ENCODE measurements around the gene FANCG. TPM values are rescaled to one million over a fixed set of nuclear protein-coding genes. Genes with fewer than 3 reads are reported as not detected.

FANCG gene
- total and polyA plus RNA-seq, 4 donors, result 7.2 to 20.6 (median 15.3) TPM

DNA sequence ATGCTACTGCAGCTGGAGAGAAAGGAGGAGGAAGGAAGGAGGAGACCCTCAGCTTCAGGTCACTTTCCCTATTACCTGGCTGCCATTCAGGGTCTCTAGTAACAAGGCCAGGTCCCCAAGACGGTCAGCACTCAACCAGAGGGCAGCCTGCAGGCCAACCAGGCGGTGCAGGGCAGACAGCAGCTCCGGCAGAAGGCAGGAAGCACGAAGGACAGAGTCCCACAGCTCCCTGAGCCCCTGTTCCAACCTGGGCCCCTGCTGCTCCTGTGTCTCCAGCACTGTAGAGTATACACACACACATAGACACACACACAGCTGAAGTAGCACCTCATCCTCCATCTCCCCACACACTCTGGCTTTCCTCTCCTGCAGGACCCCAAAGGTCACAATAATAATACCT is 1.7 kb downstream of the FANCG start:
- no peaks in the 10 kb centered on the region for H3K9me3 ChIP-seq (ENCODE audit: control insufficient read depth in 4 of 4, insufficient read depth in 3 of 4, low read length in 3 of 4)
- H3K4me1 ChIP-seq (ENCODE audit: control insufficient read depth in 5 of 5, insufficient read depth in 5 of 5, low read length in 5 of 5), result peaks cover 0 to 16% (median 7%) of the 10 kb centered on the region in 5 donors
- H3K27ac ChIP-seq (ENCODE audit: low read depth in 1 of 2, low read length in 1 of 2), result no peak overlapping the region
- TF ChIP-seq, protein P1, sequence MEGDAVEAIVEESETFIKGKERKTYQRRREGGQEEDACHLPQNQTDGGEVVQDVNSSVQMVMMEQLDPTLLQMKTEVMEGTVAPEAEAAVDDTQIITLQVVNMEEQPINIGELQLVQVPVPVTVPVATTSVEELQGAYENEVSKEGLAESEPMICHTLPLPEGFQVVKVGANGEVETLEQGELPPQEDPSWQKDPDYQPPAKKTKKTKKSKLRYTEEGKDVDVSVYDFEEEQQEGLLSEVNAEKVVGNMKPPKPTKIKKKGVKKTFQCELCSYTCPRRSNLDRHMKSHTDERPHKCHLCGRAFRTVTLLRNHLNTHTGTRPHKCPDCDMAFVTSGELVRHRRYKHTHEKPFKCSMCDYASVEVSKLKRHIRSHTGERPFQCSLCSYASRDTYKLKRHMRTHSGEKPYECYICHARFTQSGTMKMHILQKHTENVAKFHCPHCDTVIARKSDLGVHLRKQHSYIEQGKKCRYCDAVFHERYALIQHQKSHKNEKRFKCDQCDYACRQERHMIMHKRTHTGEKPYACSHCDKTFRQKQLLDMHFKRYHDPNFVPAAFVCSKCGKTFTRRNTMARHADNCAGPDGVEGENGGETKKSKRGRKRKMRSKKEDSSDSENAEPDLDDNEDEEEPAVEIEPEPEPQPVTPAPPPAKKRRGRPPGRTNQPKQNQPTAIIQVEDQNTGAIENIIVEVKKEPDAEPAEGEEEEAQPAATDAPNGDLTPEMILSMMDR (IDR thresholded peaks at IDR 0.05; ENCODE audit: control extremely low read depth, extremely low read depth), result no peak
- no peak for DNase-seq
- peak overlapping the region in 1 of 2 donors; percentile 28 for H3K9ac ChIP-seq (ENCODE audit: insufficient read depth in 1 of 2, low read length in 2 of 2)
- no peaks in the 10 kb centered on the region for H3K27me3 ChIP-seq (ENCODE audit: control insufficient read depth in 3 of 3, insufficient read depth in 3 of 3, low read length in 2 of 3)
- H3K36me3 ChIP-seq (ENCODE audit: control insufficient read depth in 4 of 4, insufficient read depth in 4 of 4, low read length in 4 of 4), result peaks cover 0 to 29% (median 13%) of the 10 kb centered on the region in 4 donors
- no peak for ATAC-seq (ENCODE audit: insufficient read depth, low FRiP score)
- 74 to 79% methylated on average over 4 of the region's 4 CpGs for WGBS, 2 donors
- no peak overlapping the region for H3K4me3 ChIP-seq

DNA sequence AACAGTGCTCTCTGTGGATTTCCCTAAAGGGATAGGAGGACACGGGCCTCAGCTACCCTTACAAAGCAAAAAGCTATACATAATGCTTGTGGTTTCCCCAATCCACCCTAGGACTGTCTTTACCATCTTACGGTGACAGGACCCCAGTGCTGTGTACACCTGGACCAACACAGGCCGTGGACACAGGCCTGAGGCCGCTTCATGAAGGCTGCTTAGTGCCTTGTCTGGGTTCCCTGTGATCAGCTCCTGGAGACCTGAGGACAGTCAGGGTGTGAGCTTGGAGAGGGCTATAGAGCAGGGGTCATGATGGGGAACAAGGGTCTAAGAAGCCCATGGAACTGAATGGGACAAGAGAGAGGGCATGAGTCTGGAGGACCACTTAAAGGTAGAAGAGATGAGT is 2.9 kb downstream of the FANCG start:
- no peaks in the 10 kb centered on the region for H3K9me3 ChIP-seq (ENCODE audit: control insufficient read depth in 4 of 4, insufficient read depth in 3 of 4, low read length in 3 of 4)
- H3K9ac ChIP-seq (ENCODE audit: insufficient read depth in 1 of 2, low read length in 2 of 2), result no peak overlapping the region
- 95 to 99% methylated on average over 4 of the region's 4 CpGs for whole genome bisulfite sequencing, 2 donors
- ATAC-seq (ENCODE audit: insufficient read depth, low FRiP score) (no peak), DNase-seq (no peak)
- no peak overlapping the region for H3K27ac ChIP-seq (ENCODE audit: low read depth in 1 of 2, low read length in 1 of 2)
- no peak overlapping the region for H3K4me3 ChIP-seq
- H3K4me1 ChIP-seq (ENCODE audit: control insufficient read depth in 5 of 5, insufficient read depth in 5 of 5, low read length in 5 of 5), result peaks cover 0 to 16% (median 7%) of the 10 kb centered on the region in 5 donors
- peaks cover 0 to 32% (median 13%) of the 10 kb centered on the region in 4 donors for H3K36me3 ChIP-seq (ENCODE audit: control insufficient read depth in 4 of 4, insufficient read depth in 4 of 4, low read length in 4 of 4)
- H3K27me3 ChIP-seq (ENCODE audit: control insufficient read depth in 3 of 3, insufficient read depth in 3 of 3, low read length in 2 of 3), result no peaks in the 10 kb centered on the region
- TF ChIP-seq, protein P1 (IDR thresholded peaks at IDR 0.05; ENCODE audit: control extremely low read depth, extremely low read depth), result no peak

DNA sequence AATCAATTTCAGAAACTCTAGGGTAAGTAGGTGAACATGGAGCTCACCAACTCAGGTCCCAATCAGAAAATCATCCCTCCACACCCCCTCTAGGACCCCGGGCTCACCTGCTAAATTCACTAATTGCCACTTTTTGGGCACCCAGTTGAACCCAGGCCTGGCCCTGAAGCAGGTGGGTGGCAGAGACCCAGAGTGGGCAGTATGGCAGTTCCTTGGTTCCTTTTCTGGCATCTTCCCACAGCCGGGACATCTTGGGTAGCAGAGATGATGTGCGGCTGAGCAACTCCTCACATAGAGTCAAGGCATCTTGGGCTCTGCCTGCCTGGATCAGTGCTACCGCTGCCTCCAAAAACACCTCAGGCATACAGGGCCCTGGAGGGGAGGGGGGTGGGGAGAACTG is 4.4 kb downstream of the FANCG start:
- H3K27me3 ChIP-seq (ENCODE audit: control insufficient read depth in 3 of 3, insufficient read depth in 3 of 3, low read length in 2 of 3), result no peaks in the 10 kb centered on the region
- ATAC-seq (ENCODE audit: insufficient read depth, low FRiP score) (no peak), DNase-seq (no peak)
- TF ChIP-seq, protein P1 (IDR thresholded peaks at IDR 0.05; ENCODE audit: control extremely low read depth, extremely low read depth), result no peak
- no peak overlapping the region for H3K4me3 ChIP-seq
- H3K27ac ChIP-seq (ENCODE audit: low read depth in 1 of 2, low read length in 1 of 2), result no peak overlapping the region
- WGBS, 2 donors, result 97 to 98% methylated on average over 4 of the region's 4 CpGs
- peaks cover 0 to 32% (median 13%) of the 10 kb centered on the region in 4 donors for H3K36me3 ChIP-seq (ENCODE audit: control insufficient read depth in 4 of 4, insufficient read depth in 4 of 4, low read length in 4 of 4)
- H3K9me3 ChIP-seq (ENCODE audit: control insufficient read depth in 4 of 4, insufficient read depth in 3 of 4, low read length in 3 of 4), result no peaks in the 10 kb centered on the region
- no peak overlapping the region for H3K9ac ChIP-seq (ENCODE audit: insufficient read depth in 1 of 2, low read length in 2 of 2)
- peaks cover 7 to 25% (median 8%) of the 10 kb centered on the region in 5 donors for H3K4me1 ChIP-seq (ENCODE audit: control insufficient read depth in 5 of 5, insufficient read depth in 5 of 5, low read length in 5 of 5)

DNA sequence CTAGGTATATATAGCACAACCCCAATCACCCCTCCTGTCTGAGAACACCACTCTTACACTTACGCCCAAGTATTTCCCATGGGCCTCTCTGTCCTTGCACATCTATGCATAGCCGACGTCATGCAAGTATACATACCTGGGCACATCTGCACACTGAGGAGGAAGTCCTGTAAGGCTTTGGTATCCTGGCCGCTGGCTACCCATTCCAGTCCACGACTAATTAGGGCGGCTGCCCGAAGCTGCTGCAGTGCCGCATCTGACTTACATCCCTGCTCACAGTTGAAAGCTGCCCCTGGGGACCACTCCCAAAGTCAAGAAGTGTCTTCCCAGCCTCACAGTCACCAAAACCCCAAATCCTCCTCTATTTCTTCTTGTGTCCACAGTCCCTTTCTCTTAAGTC is 5.0 kb downstream of the FANCG start:
- H3K36me3 ChIP-seq (ENCODE audit: control insufficient read depth in 4 of 4, insufficient read depth in 4 of 4, low read length in 4 of 4), result peaks cover 0 to 32% (median 13%) of the 10 kb centered on the region in 4 donors
- H3K27ac ChIP-seq (ENCODE audit: low read depth in 1 of 2, low read length in 1 of 2), result no peak overlapping the region
- no peaks in the 10 kb centered on the region for H3K27me3 ChIP-seq (ENCODE audit: control insufficient read depth in 3 of 3, insufficient read depth in 3 of 3, low read length in 2 of 3)
- 94 to 97% methylated on average over 8 of the region's 8 CpGs for WGBS, 2 donors
- H3K9me3 ChIP-seq (ENCODE audit: control insufficient read depth in 4 of 4, insufficient read depth in 3 of 4, low read length in 3 of 4), result no peaks in the 10 kb centered on the region
- DNase-seq (no peak), ATAC-seq (ENCODE audit: insufficient read depth, low FRiP score) (no peak)
- no peak overlapping the region for H3K4me3 ChIP-seq
- H3K4me1 ChIP-seq (ENCODE audit: control insufficient read depth in 5 of 5, insufficient read depth in 5 of 5, low read length in 5 of 5), result peaks cover 10 to 31% (median 13%) of the 10 kb centered on the region in 5 donors
- no peak overlapping the region for H3K9ac ChIP-seq (ENCODE audit: insufficient read depth in 1 of 2, low read length in 2 of 2)
- TF ChIP-seq, protein P1 (IDR thresholded peaks at IDR 0.05; ENCODE audit: control extremely low read depth, extremely low read depth), result no peak

Data from lung (tissue), 12 donors.